ENCODE data around the gene CHST15. TPM values are rescaled to one million over a fixed set of nuclear protein-coding genes. Genes with fewer than 3 reads are reported as not detected.

Gene CHST15
- total RNA-seq, 4 donors from 2014 or later: 43.2 to 104 (median 81.5) TPM

- TF ChIP-seq, protein P1, sequence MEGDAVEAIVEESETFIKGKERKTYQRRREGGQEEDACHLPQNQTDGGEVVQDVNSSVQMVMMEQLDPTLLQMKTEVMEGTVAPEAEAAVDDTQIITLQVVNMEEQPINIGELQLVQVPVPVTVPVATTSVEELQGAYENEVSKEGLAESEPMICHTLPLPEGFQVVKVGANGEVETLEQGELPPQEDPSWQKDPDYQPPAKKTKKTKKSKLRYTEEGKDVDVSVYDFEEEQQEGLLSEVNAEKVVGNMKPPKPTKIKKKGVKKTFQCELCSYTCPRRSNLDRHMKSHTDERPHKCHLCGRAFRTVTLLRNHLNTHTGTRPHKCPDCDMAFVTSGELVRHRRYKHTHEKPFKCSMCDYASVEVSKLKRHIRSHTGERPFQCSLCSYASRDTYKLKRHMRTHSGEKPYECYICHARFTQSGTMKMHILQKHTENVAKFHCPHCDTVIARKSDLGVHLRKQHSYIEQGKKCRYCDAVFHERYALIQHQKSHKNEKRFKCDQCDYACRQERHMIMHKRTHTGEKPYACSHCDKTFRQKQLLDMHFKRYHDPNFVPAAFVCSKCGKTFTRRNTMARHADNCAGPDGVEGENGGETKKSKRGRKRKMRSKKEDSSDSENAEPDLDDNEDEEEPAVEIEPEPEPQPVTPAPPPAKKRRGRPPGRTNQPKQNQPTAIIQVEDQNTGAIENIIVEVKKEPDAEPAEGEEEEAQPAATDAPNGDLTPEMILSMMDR (IDR thresholded peaks at IDR 0.05): no peak
- TF ChIP-seq POLR2A (IDR thresholded peaks at IDR 0.05): no peak
- H3K4me3 ChIP-seq (replicated peaks in 1 of 3): no peak overlapping the region
- no peaks in the 10 kb centered on the region for H3K27me3 ChIP-seq
- peaks cover 16 to 19% of the 10 kb centered on the region in 2 donors for H3K4me1 ChIP-seq
- DNase-seq: no peak
- H3K27ac ChIP-seq: no peak overlapping the region
- H3K36me3 ChIP-seq: peaks cover 6 to 24% of the 10 kb centered on the region in 2 donors
- H3K9me3 ChIP-seq: no peaks in the 10 kb centered on the region
- 88 to 89% methylated on average over 8 of the region's 8 CpGs for WGBS, 2 donors
- intact Hi-C loops (cut with DNase I): no loop called here
Observed at GRCh38 chr10:124030061-124030460, 63.3 kb downstream of the CHST15 start.

DNA sequence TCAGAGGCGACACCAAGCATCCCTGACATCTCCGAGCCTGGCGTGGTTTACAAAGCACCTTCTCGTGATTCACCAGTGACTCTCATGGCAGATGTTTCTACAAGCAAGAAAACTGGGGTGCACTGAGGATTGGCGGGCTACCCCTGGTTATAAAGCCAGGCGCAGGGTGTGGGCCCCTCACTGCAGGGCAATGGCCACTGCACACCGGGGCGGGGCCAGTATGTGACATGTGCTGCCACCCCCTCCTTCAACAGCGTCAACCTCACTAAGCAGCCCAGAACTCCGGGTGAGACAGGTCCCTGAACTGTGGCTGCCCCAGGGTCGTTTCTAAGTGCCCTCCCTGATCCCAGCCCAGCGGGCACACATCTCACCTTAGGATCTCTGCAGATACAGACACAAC lies 63.8 kb downstream of the CHST15 start:
- Histone ChIP-seq H3K36me3 (peaks cover 6 to 24% of the 10 kb centered on the region in 2 donors), H3K27ac (no peak overlapping the region), H3K9me3 (no peaks in the 10 kb centered on the region), H3K4me1 (peaks cover 16 to 18% of the 10 kb centered on the region in 2 donors), H3K27me3 (no peaks in the 10 kb centered on the region), H3K4me3 (replicated peaks in 1 of 3) (no peak overlapping the region)
- no peak for DNase-seq
- 88 to 93% methylated on average over 9 to 12 of the region's 12 CpGs for WGBS, 2 donors
- no peak for TF ChIP-seq POLR2A (IDR thresholded peaks at IDR 0.05)
- TF ChIP-seq, protein P1 (IDR thresholded peaks at IDR 0.05): no peak
- intact Hi-C loops (cut with DNase I): no loop called here

DNA sequence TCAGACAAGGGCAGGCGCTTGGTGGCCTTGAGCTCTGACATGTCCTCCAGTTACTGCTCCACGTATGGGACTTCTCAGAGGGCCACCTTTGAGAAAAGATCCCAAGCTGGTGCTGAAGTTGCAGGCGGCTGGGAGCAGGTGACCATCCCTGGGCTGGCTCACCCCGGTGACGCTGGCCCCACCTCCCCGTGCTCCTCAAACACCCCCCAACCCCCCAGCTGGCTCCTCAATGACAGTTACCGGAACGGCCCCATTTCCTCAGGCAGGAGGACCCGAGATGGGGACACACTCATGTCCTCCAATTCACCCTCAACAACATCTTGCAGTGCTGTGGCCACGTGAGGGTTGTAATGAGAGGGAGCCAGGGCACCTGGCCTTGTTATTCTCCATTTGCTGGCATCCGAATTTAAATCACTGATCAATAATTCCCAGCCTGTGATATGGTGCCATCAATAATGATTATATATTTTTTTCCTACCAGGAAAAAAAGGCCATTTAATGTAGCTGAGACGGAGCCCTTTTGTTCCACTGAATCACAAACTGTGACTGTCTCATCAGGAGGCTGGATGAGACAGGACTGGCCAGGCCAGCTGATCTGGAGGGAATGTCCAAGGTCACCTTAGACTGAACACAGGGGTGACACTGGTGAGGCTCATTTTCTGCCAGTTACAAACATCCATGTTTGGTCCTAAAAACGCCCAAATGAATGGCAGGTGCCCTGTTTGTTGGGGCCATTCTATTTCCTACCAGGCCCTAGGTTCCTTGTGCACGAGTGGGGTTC lies 64.5 kb downstream of the CHST15 start:
- 90 to 92% methylated on average over 12 to 14 of the region's 14 CpGs for WGBS, 2 donors

GRCh38 chr10:124027651-124028050 lies 65.7 kb downstream of the CHST15 start:
- TF ChIP-seq, protein P1 (IDR thresholded peaks at IDR 0.05): no peak
- no peak for TF ChIP-seq POLR2A (IDR thresholded peaks at IDR 0.05)
- no peaks in the 10 kb centered on the region for H3K27me3 ChIP-seq
- no peak for DNase-seq
- H3K27ac ChIP-seq: no peak overlapping the region
- no peak overlapping the region for H3K4me3 ChIP-seq (replicated peaks in 1 of 3)
- no peaks in the 10 kb centered on the region for H3K9me3 ChIP-seq
- intact Hi-C loops (cut with DNase I): no loop called here
- no peaks in the 10 kb centered on the region for H3K4me1 ChIP-seq
- H3K36me3 ChIP-seq: peaks cover 6 to 24% of the 10 kb centered on the region in 2 donors
- 78 to 82% methylated on average over 7 to 9 of the region's 9 CpGs for WGBS, 2 donors

More for the DNA sequence above, 64.5 kb downstream of the CHST15 start:
- no peak for DNase-seq
- H3K4me3 ChIP-seq (replicated peaks in 1 of 3): no peak overlapping the region
- peaks cover 11% of the 10 kb centered on the region in 2 donors for H3K4me1 ChIP-seq
- no peaks in the 10 kb centered on the region for H3K27me3 ChIP-seq
- no peaks in the 10 kb centered on the region for H3K9me3 ChIP-seq
- intact Hi-C loops (cut with DNase I): no loop called here
- TF ChIP-seq, protein P1 (IDR thresholded peaks at IDR 0.05): no peak
- TF ChIP-seq POLR2A (IDR thresholded peaks at IDR 0.05): no peak
- peaks cover 6 to 24% of the 10 kb centered on the region in 2 donors for H3K36me3 ChIP-seq
- no peak overlapping the region for H3K27ac ChIP-seq

- Histone ChIP-seq H3K27ac (no peak overlapping the region), H3K9me3 (no peaks in the 10 kb centered on the region), H3K36me3 (peaks cover 6 to 22% of the 10 kb centered on the region in 2 donors), H3K4me1 (no peaks in the 10 kb centered on the region), H3K4me3 (replicated peaks in 1 of 3) (no peak overlapping the region), H3K27me3 (no peaks in the 10 kb centered on the region)
- no peak for DNase-seq
- intact Hi-C loops (cut with DNase I): no loop called here
- TF ChIP-seq, protein P1 (IDR thresholded peaks at IDR 0.05): no peak
- TF ChIP-seq POLR2A (IDR thresholded peaks at IDR 0.05): no peak
- WGBS, 2 donors: 71 to 75% methylated on average over 12 of the region's 12 CpGs
Observed at GRCh38 chr10:124027031-124027611, 66.3 kb downstream of the CHST15 start.
